ENCODE measurements around the gene TMPRSS12. TPM values are rescaled to one million over a fixed set of nuclear protein-coding genes. Genes with fewer than 3 reads are reported as not detected.

TMPRSS12 gene
- total and polyA plus RNA-seq, 2 of the 13 experiments (the other 11 are each of a cell fraction or from before 2014, with no cell fraction given): not detected

DNA sequence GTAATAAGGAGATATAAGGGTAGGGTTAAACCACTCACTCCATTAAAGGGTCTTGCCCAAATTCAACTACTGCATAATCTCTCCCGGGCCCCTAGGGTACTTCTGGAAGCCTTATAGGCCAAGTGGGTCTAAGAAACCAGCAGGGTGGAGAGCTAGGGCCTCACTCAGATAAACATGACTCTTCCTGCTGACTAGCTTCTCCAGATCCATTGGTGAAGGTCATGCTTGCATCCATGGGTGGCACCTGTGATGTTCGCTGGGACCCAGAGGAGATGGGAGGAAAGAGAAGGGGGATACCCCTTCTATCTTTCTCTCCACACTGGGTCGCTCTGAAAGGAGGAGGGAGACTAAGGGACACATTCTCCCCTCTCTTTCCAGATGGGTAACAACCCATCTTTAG, 73.6 kb downstream of the TMPRSS12 start:
- no peaks in the 10 kb centered on the region for H3K79me2 ChIP-seq (ENCODE audit: insufficient read depth, low read length)
- no peak for TF ChIP-seq GFI1 (CRISPR knock-in tag; IDR thresholded peaks at IDR 0.05; ENCODE audit: borderline replicate concordance)
- TF ChIP-seq ZNF616 (CRISPR knock-in tag; IDR thresholded peaks at IDR 0.05; ENCODE audit: low read depth): peak; percentile 100
- intact Hi-C loops (cut with micrococcal nuclease; ENCODE audit: unreplicated experiment) (no loop called here), in situ Hi-C loops (cut with HindIII; ENCODE audit: extremely low pct_ligation_motif_present, low pct_unique_long_range_greater_than_20kb) (no loop called here)
- no peak overlapping the region for H3K27ac ChIP-seq (ENCODE audit: extremely low read length, insufficient read depth, low read length)
- POLR2A ChIA-PET: interaction anchor here (0.5 kb wide), 1 partner anchor 805 kb away, joined by 3 read pairs; no protein-coding TSS in a partner anchor
- FAIRE-seq: no peak
- no TSS peak for BruUV-seq (replicated peaks)
- WGBS (ENCODE audit: low lambda C conversion rate): 0% methylated on average over 2 of the region's 3 CpGs
- no peak overlapping the region for H3K9ac ChIP-seq (ENCODE audit: insufficient read depth, low read depth, low read length)
- CTCF ChIA-PET (ENCODE audit: low intra/inter-chr PET ratio, low total read pairs): no interaction called here
- peaks cover 34% of the 10 kb centered on the region for H3K9me3 ChIP-seq (ENCODE audit: low read length)
- peaks cover 6% of the 10 kb centered on the region; the same call in 1 of the 2 replicates for H3K4me1 ChIP-seq (ENCODE audit: insufficient read depth, low read length)
- H3K36me3 ChIP-seq (replicated peaks in 1 of 2; ENCODE audit: control insufficient read depth in 1 of 2, insufficient read depth in 2 of 2, low read length in 2 of 2): no peaks in the 10 kb centered on the region
- no peak for DNase-seq (ENCODE audit: low spot score)
- ATAC-seq: no peak
- no peak overlapping the region for H2AFZ ChIP-seq (ENCODE audit: low read length)
- H3K27me3 ChIP-seq (ENCODE audit: control insufficient read depth in 1 of 2, insufficient read depth in 2 of 2, low read length in 2 of 2): no peaks in the 10 kb centered on the region
- no peak overlapping the region for H3K4me2 ChIP-seq (ENCODE audit: low read depth, low read length)
- no peak overlapping the region for H3K4me3 ChIP-seq (replicated peaks in 1 of 3; ENCODE audit: insufficient read depth in 1 of 3, low read depth in 2 of 3, low read length in 3 of 3)
- no peaks in the 10 kb centered on the region for H4K20me1 ChIP-seq (ENCODE audit: insufficient read depth, low read length)

GRCh38 chr12:50918584-50919316, 76.0 kb downstream of the TMPRSS12 start:
- no peak overlapping the region for H3K4me3 ChIP-seq (replicated peaks in 1 of 3; ENCODE audit: insufficient read depth in 1 of 3, low read depth in 2 of 3, low read length in 3 of 3)
- no peak overlapping the region for H2AFZ ChIP-seq (ENCODE audit: low read length)
- H3K9me3 ChIP-seq (ENCODE audit: low read length): peaks cover 23% of the 10 kb centered on the region
- FAIRE-seq (no peak), DNase-seq (ENCODE audit: low spot score) (no peak), ATAC-seq (no peak)
- no TSS peak for BruUV-seq (replicated peaks)
- in situ Hi-C loops (cut with HindIII; ENCODE audit: extremely low pct_ligation_motif_present, low pct_unique_long_range_greater_than_20kb): no loop called here
- no peak overlapping the region for H3K9ac ChIP-seq (ENCODE audit: insufficient read depth, low read depth, low read length)
- CTCF ChIA-PET (ENCODE audit: low intra/inter-chr PET ratio, low total read pairs): no interaction called here
- no peaks in the 10 kb centered on the region for H3K79me2 ChIP-seq (ENCODE audit: insufficient read depth, low read length)
- POLR2A ChIA-PET: no interaction called here
- 74% methylated on average over 5 of the region's 5 CpGs for WGBS (ENCODE audit: low lambda C conversion rate)
- no peaks in the 10 kb centered on the region for H3K36me3 ChIP-seq (replicated peaks in 1 of 2; ENCODE audit: control insufficient read depth in 1 of 2, insufficient read depth in 2 of 2, low read length in 2 of 2)
- no peaks in the 10 kb centered on the region for H4K20me1 ChIP-seq (ENCODE audit: insufficient read depth, low read length)
- H3K27me3 ChIP-seq (ENCODE audit: control insufficient read depth in 1 of 2, insufficient read depth in 2 of 2, low read length in 2 of 2): no peaks in the 10 kb centered on the region
- H3K27ac ChIP-seq (ENCODE audit: extremely low read length, insufficient read depth, low read length): no peak overlapping the region
- intact Hi-C loops (cut with micrococcal nuclease; ENCODE audit: unreplicated experiment): no loop called here
- peaks cover 23% of the 10 kb centered on the region for H3K4me1 ChIP-seq (ENCODE audit: insufficient read depth, low read length)
- no peak overlapping the region for H3K4me2 ChIP-seq (ENCODE audit: low read depth, low read length)
- TF ChIP-seq ZBTB14 (CRISPR knock-in tag; IDR thresholded peaks at IDR 0.05) (no peak), ZNF317 (CRISPR knock-in tag; IDR thresholded peaks at IDR 0.05) (no peak), ZNF234 (CRISPR knock-in tag; conservative IDR thresholded peaks at IDR 0.05) (no peak), ZNF263 (CRISPR knock-in tag; IDR thresholded peaks at IDR 0.05) (no peak), EED (CRISPR knock-in tag; IDR thresholded peaks at IDR 0.05) (no peak), HBP1 (CRISPR knock-in tag; IDR thresholded peaks at IDR 0.05; ENCODE audit: low read depth) (no peak), SMARCC2 (IDR thresholded peaks at IDR 0.05) (no peak), ETV6 (CRISPR knock-in tag; conservative IDR thresholded peaks at IDR 0.05) (no peak), ZNF768 (CRISPR knock-in tag; IDR thresholded peaks at IDR 0.05) (no peak)
